Measurements from ENCODE around the gene KLHL25.
A peak's percentile ranks its signal among the peaks of the same experiment; 100 is the strongest.

Gene KLHL25

GRCh38 chr15:85751291-85752123 is 43.2 kb downstream of the KLHL25 start:
- Histone ChIP-seq H3K4me3 (no peak overlapping the region), H3K27ac (peak overlapping the region in 16 of 21 experiments; percentile 25 to 74 (median 50))

GRCh38 chr15:85750319-85751290 is 44.1 kb downstream of the KLHL25 start:
- H3K4me3 ChIP-seq = peak overlapping the region in 1 of 7 experiments; percentile 23
- peak overlapping the region in 18 of 21 experiments; percentile 14 to 74 (median 62) for H3K27ac ChIP-seq

DNA sequence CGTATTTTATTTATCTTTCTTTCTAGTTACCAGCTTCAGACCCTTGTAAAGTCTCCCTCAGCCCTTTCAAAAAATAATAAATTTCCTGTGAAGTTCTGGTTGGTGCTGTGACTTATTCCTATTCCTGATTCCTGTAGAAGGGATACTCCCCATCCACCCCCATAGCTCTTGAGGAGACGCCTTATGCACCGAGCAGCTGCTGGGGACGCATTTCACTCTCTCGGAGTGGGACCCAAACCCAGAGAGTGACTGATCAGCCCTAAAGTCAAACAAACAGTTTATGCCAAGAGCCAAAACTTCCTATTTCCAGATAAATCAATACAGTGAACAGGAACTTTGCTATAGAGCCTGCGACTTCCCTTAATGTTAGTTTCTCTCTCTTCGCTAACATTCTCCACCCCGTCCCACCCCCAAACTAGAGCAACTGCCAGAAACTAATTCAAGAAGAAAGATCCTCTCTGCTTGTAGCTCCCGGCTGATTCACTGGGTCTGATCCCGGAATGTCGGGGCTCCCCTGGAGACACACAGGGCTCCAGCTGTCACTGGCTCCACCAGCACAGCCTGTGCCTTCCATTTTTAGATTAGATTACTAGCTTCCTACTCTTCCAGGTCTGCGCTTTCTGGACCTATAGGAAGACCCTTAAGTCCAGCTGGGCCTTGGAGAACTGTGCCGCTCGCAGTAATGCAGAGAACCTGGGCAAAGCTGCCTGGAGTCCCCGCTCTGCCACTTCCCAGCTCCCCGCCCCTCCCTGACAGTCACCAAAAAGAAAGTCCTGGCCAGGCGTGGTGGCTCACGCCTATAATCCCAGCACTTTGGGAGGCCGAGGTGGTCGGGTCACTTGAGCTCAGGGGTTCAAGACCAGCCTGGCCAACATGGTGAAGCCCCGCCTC is 45.2 kb downstream of the KLHL25 start:
- peak overlapping the region in 1 of 7 experiments; percentile 23 for H3K4me3 ChIP-seq
- H3K27ac ChIP-seq = peak overlapping the region in 18 of 21 experiments; percentile 14 to 74 (median 62)

DNA sequence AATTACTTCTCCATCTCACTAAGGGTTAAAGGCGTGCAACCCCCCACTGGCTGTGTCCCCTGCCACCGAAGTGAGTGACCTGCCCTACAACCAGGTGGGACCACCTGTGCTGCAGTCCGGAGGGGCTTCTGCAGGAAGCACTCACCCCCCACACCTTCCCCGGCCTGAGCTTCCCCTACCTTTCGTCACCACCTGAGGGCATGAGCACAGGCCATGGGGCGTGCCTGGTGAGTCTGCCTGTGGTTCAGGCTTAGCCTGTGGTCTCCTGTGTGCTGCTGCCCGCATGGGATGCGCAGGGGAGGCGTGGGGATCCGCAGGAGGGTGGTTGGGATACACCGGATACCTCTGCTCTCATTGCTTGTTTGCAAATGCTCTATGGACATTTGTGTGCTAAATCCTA is 46.0 kb downstream of the KLHL25 start:
- H3K27ac ChIP-seq = peak overlapping the region in 6 of 21 experiments; percentile 14 to 72 (median 54)

DNA sequence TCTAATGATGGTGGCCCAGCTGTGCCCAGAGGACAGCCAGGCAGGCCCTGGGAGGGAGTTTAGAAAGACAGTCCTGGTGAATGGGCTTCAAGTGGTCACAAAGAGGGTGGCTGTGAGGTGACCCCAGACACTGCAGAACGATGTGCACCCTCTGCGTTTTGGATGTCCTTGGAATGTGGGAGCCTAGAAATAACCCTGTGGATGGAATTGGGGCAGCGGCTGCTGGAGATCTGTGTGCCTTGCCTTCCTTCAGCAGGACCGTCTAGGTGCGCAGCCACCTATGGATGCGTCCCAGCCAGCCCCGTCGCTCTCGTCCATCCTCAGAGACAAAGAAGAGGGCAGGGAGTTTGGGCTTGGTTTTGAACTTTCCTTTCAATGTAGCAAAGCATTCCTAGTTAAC is 46.5 kb downstream of the KLHL25 start:
- H3K27ac ChIP-seq = no peak overlapping the region

More for the DNA sequence above, 46.0 kb downstream of the KLHL25 start:
- no peak overlapping the region for H3K4me3 ChIP-seq

DNA sequence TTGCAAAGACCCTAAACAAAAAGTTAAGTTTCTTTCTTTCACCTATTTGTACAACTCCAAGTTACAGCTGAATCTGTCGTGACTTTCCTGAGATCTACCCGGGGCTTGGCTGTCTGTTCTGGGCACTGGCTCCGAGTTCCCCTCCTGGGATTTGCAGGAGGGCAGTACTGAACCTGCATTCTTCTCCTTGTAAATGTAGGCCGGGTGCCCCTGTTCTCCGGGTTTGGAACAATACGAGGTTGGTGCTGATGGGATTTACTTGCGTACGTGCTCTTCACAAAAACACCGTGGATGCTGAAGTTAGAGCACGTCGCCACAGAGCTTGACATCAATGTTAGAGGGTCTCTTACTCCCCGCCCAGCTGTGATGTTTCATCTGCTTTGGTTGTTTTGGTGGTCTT is 48.1 kb downstream of the KLHL25 start:
- no peak overlapping the region for H3K4me3 ChIP-seq

More for the DNA sequence above, 46.5 kb downstream of the KLHL25 start:
- no peak overlapping the region for H3K4me3 ChIP-seq

GRCh38 chr15:85745525-85746150 is 49.1 kb downstream of the KLHL25 start:
- no peak overlapping the region for H3K27ac ChIP-seq
- no peak overlapping the region for H3K4me3 ChIP-seq

More for the DNA sequence above, 48.1 kb downstream of the KLHL25 start:
- no peak overlapping the region for H3K27ac ChIP-seq

DNA sequence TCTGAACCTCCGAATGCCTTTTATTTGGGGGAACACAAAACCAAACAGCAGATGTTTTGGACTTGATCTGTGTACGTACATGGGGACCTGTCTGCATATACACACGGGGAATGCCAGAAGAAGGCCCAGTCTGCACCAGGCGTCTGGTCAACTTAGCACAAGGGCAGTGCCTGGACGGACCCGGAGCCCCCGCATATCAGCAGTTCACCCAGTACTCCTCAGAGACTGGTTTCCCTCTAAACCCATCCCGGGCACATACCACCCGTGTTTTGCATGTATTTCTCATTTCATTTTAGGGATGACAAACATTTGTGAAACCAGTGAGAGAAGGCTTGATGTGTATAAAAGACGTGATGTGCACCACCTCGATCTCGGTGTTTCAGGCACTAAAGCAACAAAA is 49.7 kb downstream of the KLHL25 start:
- Histone ChIP-seq H3K4me3 (no peak overlapping the region), H3K27ac (no peak overlapping the region)

GRCh38 chr15:85744579-85744978 is 50.1 kb downstream of the KLHL25 start:
- no peak overlapping the region for H3K27ac ChIP-seq

DNA sequence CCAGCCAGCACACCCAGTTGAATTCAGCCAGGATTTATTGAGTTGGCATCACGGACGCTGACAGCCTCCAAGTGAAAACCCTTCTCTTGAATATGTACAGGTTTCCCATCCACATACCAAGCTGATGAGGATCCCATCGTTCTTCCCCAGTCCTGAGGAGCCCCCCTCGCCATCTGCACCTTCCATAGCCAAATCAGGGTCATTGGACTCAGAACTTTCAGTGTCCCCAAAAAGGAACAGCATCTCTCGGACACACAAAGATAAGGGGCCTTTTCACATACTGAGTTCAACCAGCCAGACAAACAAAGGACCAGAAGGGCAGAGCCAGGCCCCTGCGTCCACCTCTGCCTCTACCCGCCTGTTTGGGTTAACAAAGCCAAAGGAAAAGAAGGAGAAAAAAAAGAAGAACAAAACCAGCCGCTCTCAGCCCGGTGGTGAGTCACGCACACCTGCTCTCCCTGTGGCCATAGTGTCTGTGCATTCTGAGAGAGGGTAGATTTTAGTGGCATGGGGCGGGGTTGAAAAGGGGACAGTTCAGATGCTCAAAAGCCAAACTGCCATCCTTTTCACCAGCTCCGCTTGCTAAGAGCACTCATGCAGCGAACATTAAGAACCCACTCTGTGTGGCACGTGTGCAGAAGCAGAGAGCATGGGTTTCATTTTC is 51.2 kb downstream of the KLHL25 start:
- Histone ChIP-seq H3K27ac (no peak overlapping the region), H3K4me3 (no peak overlapping the region)

More at GRCh38 chr15:85744579-85744978, 50.1 kb downstream of the KLHL25 start:
- no peak overlapping the region for H3K4me3 ChIP-seq

GRCh38 chr15:85742186-85742821 is 52.4 kb downstream of the KLHL25 start:
- Histone ChIP-seq H3K27ac (peak overlapping the region in 3 of 21 experiments; percentile 5 to 27 (median 21)), H3K4me3 (no peak overlapping the region)

- Histone ChIP-seq H3K4me3 (no peak overlapping the region), H3K27ac (peak overlapping the region in 2 of 21 experiments; percentile 5 to 10)
These were observed 53.1 kb downstream of the KLHL25 start for GRCh38 chr15:85741662-85742061.

DNA sequence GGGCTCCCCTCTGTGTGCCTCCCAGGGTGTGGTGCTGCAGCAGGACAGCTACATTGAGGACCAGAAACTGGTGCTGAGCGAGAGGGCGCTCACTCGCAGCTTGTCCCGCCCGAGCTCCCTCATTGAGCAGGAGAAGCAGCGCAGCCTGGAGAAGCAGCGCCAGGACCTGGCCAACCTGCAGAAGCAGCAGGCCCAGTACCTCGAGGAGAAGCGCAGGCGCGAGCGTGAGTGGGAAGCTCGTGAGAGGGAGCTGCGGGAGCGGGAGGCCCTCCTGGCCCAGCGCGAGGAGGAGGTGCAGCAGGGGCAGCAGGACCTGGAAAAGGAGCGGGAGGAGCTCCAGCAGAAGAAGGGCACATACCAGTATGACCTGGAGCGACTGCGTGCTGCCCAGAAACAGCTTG is 53.7 kb downstream of the KLHL25 start:
- peak overlapping the region in 1 of 21 experiments; percentile 10 for H3K27ac ChIP-seq
- no peak overlapping the region for H3K4me3 ChIP-seq

DNA sequence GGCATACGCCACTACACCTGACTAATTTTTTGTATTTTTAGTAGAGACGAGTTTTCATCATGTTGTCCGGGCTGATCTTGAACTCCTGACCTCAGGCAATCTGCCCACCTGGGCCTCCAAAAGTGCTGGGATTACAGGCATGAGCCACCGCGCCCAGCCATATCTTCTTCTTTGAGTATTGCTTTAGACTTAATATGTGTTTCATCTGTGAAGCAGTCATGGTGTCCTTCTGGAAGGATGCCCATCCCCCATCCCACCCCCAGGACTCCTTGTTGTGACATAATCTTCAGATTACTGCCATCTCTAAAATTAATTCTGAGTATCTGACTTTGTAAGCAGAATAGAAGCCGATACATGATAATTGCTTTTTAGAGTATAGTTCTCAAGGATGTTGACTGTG is 57.7 kb downstream of the KLHL25 start:
- H3K27ac ChIP-seq = no peak overlapping the region
- H3K4me3 ChIP-seq = no peak overlapping the region

GRCh38 chr15:85733416-85733815 is 61.3 kb downstream of the KLHL25 start:
- H3K4me3 ChIP-seq = no peak overlapping the region

DNA sequence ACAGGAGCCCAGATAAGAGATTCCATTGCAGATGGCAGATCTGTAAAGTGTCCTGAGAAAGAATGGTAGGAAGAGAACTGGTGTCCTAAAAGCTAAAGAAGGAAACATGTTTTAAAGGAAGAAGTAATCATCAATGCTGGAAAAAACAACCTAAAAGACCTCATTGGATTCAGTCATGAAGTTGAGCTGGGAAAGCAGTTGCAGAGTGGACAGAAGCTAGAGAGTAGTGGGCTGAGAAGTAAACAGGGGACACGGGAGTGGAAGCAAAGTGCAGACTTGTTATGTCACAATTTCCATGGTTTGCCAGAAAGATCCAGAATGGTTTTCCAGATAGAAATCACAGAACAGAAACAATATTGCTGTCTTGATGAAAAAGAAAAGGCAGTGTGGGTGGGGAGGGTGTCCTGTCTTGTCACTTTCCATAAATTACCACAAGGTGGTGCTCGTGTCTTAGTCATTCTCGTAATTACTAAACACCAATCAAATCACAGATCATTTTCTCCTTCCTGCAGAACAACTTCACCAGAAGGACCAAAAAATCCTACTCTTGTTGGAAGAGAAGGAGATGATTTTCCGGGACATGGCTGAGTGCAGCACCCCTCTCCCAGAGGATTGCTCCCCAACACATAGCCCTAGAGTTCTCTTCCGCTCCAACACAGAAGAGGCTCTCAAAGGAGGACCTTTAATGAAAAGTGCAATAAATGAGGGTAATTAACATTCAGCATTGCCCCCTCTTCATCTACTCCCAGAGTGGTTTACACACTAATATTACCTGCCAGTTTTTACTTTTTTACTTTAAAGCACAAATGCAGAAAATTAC is 64.5 kb downstream of the KLHL25 start:
- Histone ChIP-seq H3K4me3 (no peak overlapping the region), H3K27ac (peak overlapping the region in 1 of 21 experiments; percentile 22)

More at GRCh38 chr15:85733416-85733815, 61.3 kb downstream of the KLHL25 start:
- H3K27ac ChIP-seq = no peak overlapping the region

GRCh38 chr15:85727068-85727467 is 67.7 kb downstream of the KLHL25 start:
- H3K4me3 ChIP-seq = no peak overlapping the region
- H3K27ac ChIP-seq = peak overlapping the region in 14 of 21 experiments; percentile 11 to 56 (median 38)
